GM18505 (cell line): ENCODE measurements around the gene NATD1.
"Not testable (repeated sequence)": the region's sequence is repeated elsewhere in the genome, so short reads cannot be mapped to it uniquely, and the experiment has no call there.

ENCODE experiments used
- ATAC-seq: cut with Tn5 transposase; IDR thresholded peaks from one replicate; pipeline ENCODE4 v1.9.1; 2021; ENCODE audit not compliant: unreplicated experiment
- POLR2A ChIP-seq: IDR thresholded peaks from 4 replicates; pipeline ENCODE4 v1.6.1; 2011; ENCODE audit warnings: borderline replicate concordance; ENCODE audit not compliant: insufficient read depth, insufficient read length; ENCODE audit errors: extremely low read depth

Gene NATD1

GRCh38 chr17:21242026-21242697 is 11.0 kb downstream of the NATD1 start:
- no peak for TF ChIP-seq POLR2A
- no peak for ATAC-seq

GRCh38 chr17:21241564-21241963 is 11.6 kb downstream of the NATD1 start:
- TF ChIP-seq POLR2A, result no peak
- no peak for ATAC-seq

DNA sequence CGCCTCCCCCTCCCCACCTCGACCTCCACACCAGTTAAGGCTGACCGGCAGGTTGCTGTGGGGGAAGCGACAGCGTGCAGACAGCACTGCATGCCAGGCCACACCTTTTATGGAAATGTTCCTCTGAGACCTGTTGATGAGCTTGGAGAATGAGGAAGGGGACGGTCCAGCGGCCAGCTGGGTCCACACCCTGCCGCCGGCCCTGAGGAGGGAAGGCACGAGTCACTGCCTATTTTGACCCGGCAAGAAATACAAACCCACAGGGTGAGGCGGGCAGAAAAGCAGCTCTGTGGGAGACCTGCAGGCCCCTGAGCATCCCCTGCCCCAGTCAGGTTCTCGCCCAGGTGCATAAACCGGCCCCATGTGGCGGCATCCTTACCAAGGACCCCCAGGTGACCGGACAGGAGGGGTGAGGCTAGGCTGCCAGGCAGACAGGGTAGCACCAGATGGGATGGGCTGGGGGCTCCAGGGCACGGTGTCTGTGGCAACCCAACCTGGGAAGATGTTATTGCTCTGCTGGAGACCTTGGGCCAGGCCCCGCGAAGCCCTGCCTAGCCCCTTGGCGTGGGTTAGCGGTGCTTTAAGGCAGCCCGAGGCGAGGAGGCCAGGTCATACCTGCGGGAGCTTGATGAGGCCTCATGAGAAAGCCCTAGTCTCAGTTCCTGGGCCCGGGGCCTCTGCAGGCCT is 12.7 kb downstream of the NATD1 start:
- no peak for TF ChIP-seq POLR2A
- ATAC-seq, result no peak

GRCh38 chr17:21239680-21240368 is 13.4 kb downstream of the NATD1 start:
- TF ChIP-seq POLR2A, result no peak

GRCh38 chr17:21235921-21236320 is 17.3 kb downstream of the NATD1 start:
- TF ChIP-seq POLR2A, result no peak
- ATAC-seq, result no peak

More at GRCh38 chr17:21239680-21240368, 13.4 kb downstream of the NATD1 start:
- ATAC-seq, result no peak

DNA sequence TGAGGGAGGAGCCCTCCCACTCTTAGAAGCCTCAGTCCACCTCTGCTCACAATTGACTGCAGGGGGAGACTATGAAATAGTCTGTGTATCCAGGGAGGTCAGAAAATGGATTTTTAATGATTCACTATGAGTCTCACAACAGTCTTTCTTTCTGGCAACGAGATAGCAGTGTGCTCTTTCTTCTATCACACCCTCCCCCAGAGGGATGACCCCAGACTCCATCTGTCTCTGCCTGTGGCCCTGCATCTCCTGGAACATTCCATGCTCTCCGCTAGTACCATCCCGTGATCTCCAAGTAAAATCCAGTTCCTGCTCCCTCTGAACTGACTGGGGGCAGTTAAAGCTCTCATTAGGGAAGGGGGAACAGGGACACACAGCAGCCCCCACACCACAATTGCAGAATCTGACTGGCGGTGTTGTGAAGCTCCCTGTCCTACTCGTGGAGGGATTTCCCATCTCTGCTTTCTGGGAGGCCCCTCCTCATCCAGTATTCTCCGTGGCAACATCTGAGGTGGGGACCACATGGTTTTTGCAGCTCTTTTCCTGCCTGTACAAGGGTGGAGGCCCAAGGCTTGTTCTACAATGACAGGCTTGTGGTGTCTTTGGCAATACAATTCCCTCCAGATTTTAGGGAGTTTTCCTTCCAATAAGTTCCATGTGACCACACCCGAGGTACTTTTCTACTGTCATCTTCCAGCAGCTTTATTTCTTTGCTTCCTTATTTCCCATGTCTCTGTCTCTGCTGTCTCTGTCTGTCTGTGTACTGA is 19.4 kb downstream of the NATD1 start:
- ATAC-seq, result no peak
- TF ChIP-seq POLR2A, result no peak

GRCh38 chr17:21232033-21232749 is 21.0 kb downstream of the NATD1 start:
- no peak for ATAC-seq
- no peak for TF ChIP-seq POLR2A

DNA sequence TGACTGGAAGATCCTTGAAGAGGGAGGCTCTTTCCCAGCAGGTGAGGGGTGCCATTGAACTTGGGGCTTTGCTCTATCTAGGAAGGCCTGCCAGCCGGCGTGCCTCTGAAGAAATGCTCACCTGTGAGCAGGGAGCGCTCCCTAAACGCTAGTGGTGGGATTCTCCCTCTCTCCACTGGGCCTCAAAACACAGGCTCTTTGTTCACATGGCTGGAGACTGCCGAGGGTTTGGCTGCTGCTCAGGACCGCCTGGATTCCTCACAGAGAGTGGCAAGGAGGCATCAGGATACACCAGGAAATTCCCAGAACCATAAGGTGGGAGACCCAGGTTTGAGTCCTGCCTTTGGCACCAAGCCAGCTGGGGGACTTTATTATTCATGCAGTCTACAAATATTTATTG is 21.7 kb downstream of the NATD1 start:
- TF ChIP-seq POLR2A, result no peak
- no peak for ATAC-seq

DNA sequence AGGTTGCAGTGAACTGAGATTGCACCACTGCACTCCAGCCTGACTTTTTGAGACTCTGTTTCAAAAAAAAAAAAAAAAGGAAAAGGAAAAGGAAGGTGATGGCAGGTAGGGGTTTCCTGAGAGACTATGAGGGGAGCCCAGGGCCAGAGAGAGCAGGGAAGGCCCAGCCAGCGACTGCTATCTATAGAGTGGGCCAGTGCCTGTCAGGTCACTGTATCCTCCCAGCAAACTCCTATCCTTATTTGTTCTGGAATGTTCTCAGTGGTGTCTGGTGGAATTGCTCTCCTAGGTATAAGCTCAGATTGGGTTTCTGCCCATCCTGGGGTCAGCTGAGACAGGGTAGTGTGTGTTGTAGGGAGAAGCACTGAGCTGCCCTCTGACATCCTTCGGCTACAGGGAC is 24.4 kb downstream of the NATD1 start:
- no peak for TF ChIP-seq POLR2A
- no peak for ATAC-seq

DNA sequence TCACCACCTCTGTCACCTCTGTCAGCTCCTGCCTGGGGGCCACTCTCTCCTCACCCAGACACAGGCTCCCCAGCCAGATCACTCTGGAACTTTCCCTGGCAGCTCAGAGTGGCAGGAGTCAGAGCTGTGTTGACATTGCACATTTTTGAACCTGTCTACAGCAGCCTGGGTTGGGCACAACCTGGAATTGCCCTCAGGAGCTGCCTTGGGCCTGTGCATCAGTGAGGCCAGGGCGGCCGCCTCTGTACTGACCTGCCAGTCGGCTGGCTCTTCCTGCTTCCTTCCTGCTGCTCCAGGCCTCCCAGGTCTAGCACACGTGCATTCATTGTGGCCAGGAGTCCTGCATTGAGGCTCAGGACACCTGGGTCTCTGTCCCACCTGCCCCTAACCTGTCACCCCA is 25.1 kb downstream of the NATD1 start:
- TF ChIP-seq POLR2A, result no peak
- ATAC-seq, result no peak

- not testable (repeated sequence) for ATAC-seq
Measured at GRCh38 chr17:21227277-21227676, 25.9 kb downstream of the NATD1 start.

- no peak for TF ChIP-seq POLR2A
- ATAC-seq, result no peak
Measured at GRCh38 chr17:21223086-21223485, 30.1 kb downstream of the NATD1 start.
